K562 (cell line): Measurements from ENCODE around the gene SPTLC2. TPM values are rescaled to one million over a fixed set of nuclear protein-coding genes. Genes with fewer than 3 reads are reported as not detected.
A peak's percentile ranks its signal among the peaks of the same experiment; 100 is the strongest.

Experiments used
- ATAC-seq: fragments of 200-7000 bp; cut with Tn5 transposase; 3 replicates; pipeline ENCODE4 v1.9.1; 2020; ENCODE audit warnings: moderate library complexity
- BruUV-seq: library from RNA; stranded (reverse); fragments of 400-500 nt; replicated peaks from 2 replicates; lab custom pipeline; 2021; lab: Mats Ljungman, UMichigan
- CTCF ChIA-PET: fragments of 300-600 bp; formaldehyde crosslinking; extraction: SDS; loops from one replicate; lab custom pipeline; 2021; ENCODE audit warnings: low intra/inter-chr PET ratio; lab: Yijun Ruan, JAX
- POLR2A ChIA-PET: fragments of 300-600, 350-650 bp; sonication (Branson Sonifier 250); formaldehyde crosslinking; extraction: SDS; loops from one replicate; lab custom pipeline; 2021; ENCODE audit warnings: antibody characterized with exemption, inconsistent platforms; lab: Yijun Ruan, JAX
- DNase-seq, 4 experiments: peaks; one replicate each; pipeline versions ENCODE4 v3.0.0 to v3.0.0-alpha.2; 2011 to 2018; ENCODE audit warnings: low spot score in 3 of 4, mixed read lengths in 3 of 4; ENCODE audit errors: extremely low read depth in 1 of 4
- FAIRE-seq: peaks from 2 replicates; lab custom pipeline; 2011; peaks lifted over from hg19 to GRCh38; lab: Jason Lieb, UNC
- H2AFZ ChIP-seq: 2 replicates; pipeline ENCODE4 v1.6.0; 2011; ENCODE audit warnings: low read depth, low read length, control low read depth, inconsistent platforms
- H3K27ac ChIP-seq: fragments of 200-600 bp; 3 replicates; pipeline ENCODE4 v1.8.0; 2011; ENCODE audit warnings: low read depth, mild to moderate bottlenecking, control low read depth, inconsistent platforms, low read length, moderate library complexity, mixed read lengths; ENCODE audit errors: extremely low read depth
- H3K27me3 ChIP-seq, 2 experiments: fragments of 300-600 bp in 1 of 2; 2 replicates in 1 of 2; 3 replicates in 1 of 2; pipeline versions ENCODE4 v1.6.0 to v1.8.0; 2011; ENCODE audit warnings: inconsistent platforms in 2 of 2, low read length in 2 of 2, mild to moderate bottlenecking in 1 of 2, mixed read lengths in 1 of 2, moderate library complexity in 1 of 2; ENCODE audit not compliant: control insufficient read depth in 2 of 2, insufficient read depth in 2 of 2
- H3K36me3 ChIP-seq: fragments of 300-600 bp; 3 replicates; pipeline ENCODE4 v1.8.0; 2011; ENCODE audit warnings: mild to moderate bottlenecking, low read length, inconsistent platforms; ENCODE audit not compliant: control insufficient read depth, insufficient read depth
- H3K4me1 ChIP-seq, 2 experiments: fragments of 200-600 bp in 1 of 2; replicated peaks in 1 of 2; 2 replicates in 1 of 2; 3 replicates in 1 of 2; pipeline versions ENCODE4 v1.5.1 to v1.8.0; 2011; ENCODE audit warnings: inconsistent platforms in 2 of 2, low read length in 2 of 2, mild to moderate bottlenecking in 1 of 2, mixed read lengths in 1 of 2, moderate library complexity in 1 of 2; ENCODE audit not compliant: control insufficient read depth in 2 of 2, insufficient read depth in 2 of 2
- H3K4me2 ChIP-seq: 2 replicates; pipeline ENCODE4 v1.6.1; 2011; ENCODE audit warnings: low read length, control low read depth, inconsistent platforms, mixed read lengths; ENCODE audit not compliant: insufficient read depth
- H3K4me3 ChIP-seq: fragments of 200-600 bp; sonication (generic), shearing (Covaris generic); 2 replicates; pipeline ENCODE4 v1.5.1; 2016; ENCODE audit warnings: control low read depth, inconsistent platforms
- H3K79me2 ChIP-seq: fragments of 200-600 bp; 3 replicates; pipeline ENCODE4 v1.8.0; 2011; ENCODE audit warnings: low read length, inconsistent platforms; ENCODE audit not compliant: control insufficient read depth, insufficient read depth
- H3K9ac ChIP-seq, 2 experiments: 2 replicates each; pipeline versions ENCODE4 v1.6.0 to v1.6.1; 2011; ENCODE audit warnings: low read depth in 2 of 2, low read length in 2 of 2, control low read depth in 1 of 2, inconsistent platforms in 1 of 2, mild to moderate bottlenecking in 1 of 2, mixed read lengths in 1 of 2; ENCODE audit not compliant: insufficient read depth in 1 of 2
- H3K9me1 ChIP-seq: one replicate; pipeline ENCODE4 v1.6.0; 2011; ENCODE audit warnings: inconsistent platforms, mild to moderate bottlenecking, low read length, moderate library complexity; ENCODE audit not compliant: control insufficient read depth, insufficient read depth
- H3K9me3 ChIP-seq: replicated peaks from 2 replicates; pipeline ENCODE4 v1.5.1; 2011; ENCODE audit warnings: low read depth, low read length, inconsistent platforms; ENCODE audit not compliant: control insufficient read depth, insufficient read depth
- H4K20me1 ChIP-seq: replicated peaks from 2 replicates; pipeline ENCODE4 v1.6.1; 2011; ENCODE audit warnings: low read length, inconsistent platforms, mixed read lengths; ENCODE audit not compliant: control insufficient read depth, insufficient read depth
- GABPB1 ChIP-seq: sonication (generic); formaldehyde crosslinking; IDR thresholded peaks from 2 replicates; pipeline ENCODE4 v1.8.0; 2022; ENCODE audit warnings: mild to moderate bottlenecking, missing genetic modification reagents
- GATAD2A ChIP-seq: fragments of 450-650 bp; IDR thresholded peaks from 2 replicates; pipeline ENCODE4 v1.6.1; 2017
- HNRNPK ChIP-seq: fragments of 200-400 bp; formaldehyde crosslinking; IDR thresholded peaks from one replicate; pipeline ENCODE4 v1.6.1; 2018; ENCODE audit warnings: mild to moderate bottlenecking, low read depth, low read length; ENCODE audit not compliant: poor library complexity, severe bottlenecking
- MITF ChIP-seq: IDR thresholded peaks from 2 replicates; pipeline ENCODE4 v1.6.1; 2014; ENCODE audit warnings: antibody characterized with exemption
- PCBP1 ChIP-seq: fragments of 200-400 bp; formaldehyde crosslinking; IDR thresholded peaks from 2 replicates; pipeline ENCODE4 v1.6.1; 2018; ENCODE audit warnings: mild to moderate bottlenecking, low read depth, low read length; ENCODE audit not compliant: poor library complexity, severe bottlenecking
- SOX6 ChIP-seq: fragments of 450-650 bp; IDR thresholded peaks from 2 replicates; pipeline ENCODE4 v1.6.1; 2014; ENCODE audit warnings: mild to moderate bottlenecking
- ZC3H11A ChIP-seq: IDR thresholded peaks from 2 replicates; pipeline ENCODE4 v1.6.1; 2012; ENCODE audit warnings: low read depth, low read length, improper control_type of control experiment
- ZNF253 ChIP-seq: fragments of 250-450 bp; sonication (Bioruptor Pico); conservative IDR thresholded peaks from 2 replicates; pipeline ENCODE4 v1.6.1; 2021; ENCODE audit warnings: mild to moderate bottlenecking
- ZNF274 ChIP-seq: IDR thresholded peaks from 2 replicates; pipeline ENCODE4 v1.6.1; 2011; ENCODE audit warnings: low read depth, mild to moderate bottlenecking, low read length, moderate library complexity, borderline replicate concordance
- WGBS: fragments of 100-300 bp; shearing (Covaris generic); methylation state at CpG from one replicate; pipeline ENCODE4 v1.1.6; 2016; ENCODE audit warnings: low coverage, mixed read lengths; ENCODE audit not compliant: insufficient coverage; ENCODE audit errors: missing lambda C conversion rate; 5-methylcytosine and 5-hydroxymethylcytosine counted together
- in situ Hi-C: fragments of 300-500 bp; cut with MboI; formaldehyde crosslinking; loops from 4 replicates; pipeline ENCODE4 v1.15.0; 2018; ENCODE audit warnings: inconsistent platforms, mixed read lengths
- intact Hi-C: fragments of 100-400 bp; cut with micrococcal nuclease; formaldehyde crosslinking; loops from 2 replicates; pipeline ENCODE4 v1.14.2; 2022
- polyA plus RNA-seq, 8 experiments: library from polyadenylated mRNA; depleted of rRNA in 4 of 8; stranded (reverse) in 5 of 8; unstranded in 3 of 8; fragments of >200 nt; fragmentation: Nextera tagmentation in 2 of 8; fragmentation: Illumina TruSeq in 1 of 8; extraction: Ambion mirVana in 2 of 8; extraction: Trizol in 1 of 8; gene quantifications; 2 replicates each; pipeline versions ENCODE4 v1.2.1 to v1.2.3, GENCODE V29; 2011 to 2014; ENCODE audit warnings: inconsistent platforms in 1 of 8, missing spikeins in 1 of 8
- total RNA-seq, 7 experiments: library from RNA; depleted of rRNA in 6 of 7; stranded (reverse); fragments of >200 nt in 6 of 7; fragmentation: Illumina TruSeq in 2 of 7; extraction: Trizol in 2 of 7; gene quantifications; 2 replicates each; pipeline versions ENCODE4 v1.2.1 to v1.2.3, GENCODE V29; 2011 to 2021; ENCODE audit warnings: low replicate concordance in 1 of 7
- TF ChIP-seq, protein P1 (sequence below): fragments of 250-450 bp; sonication (Bioruptor Pico); IDR thresholded peaks from 2 replicates; pipeline ENCODE4 v1.8.0; 2022; ENCODE audit warnings: moderate library complexity, mild to moderate bottlenecking, inconsistent platforms

SPTLC2 gene
- total and polyA plus RNA-seq, 9 of the 15 experiments (the other 6 are each of a cell fraction or from before 2014, with no cell fraction given): 4.5 to 30.4 (median 14.0) TPM

DNA sequence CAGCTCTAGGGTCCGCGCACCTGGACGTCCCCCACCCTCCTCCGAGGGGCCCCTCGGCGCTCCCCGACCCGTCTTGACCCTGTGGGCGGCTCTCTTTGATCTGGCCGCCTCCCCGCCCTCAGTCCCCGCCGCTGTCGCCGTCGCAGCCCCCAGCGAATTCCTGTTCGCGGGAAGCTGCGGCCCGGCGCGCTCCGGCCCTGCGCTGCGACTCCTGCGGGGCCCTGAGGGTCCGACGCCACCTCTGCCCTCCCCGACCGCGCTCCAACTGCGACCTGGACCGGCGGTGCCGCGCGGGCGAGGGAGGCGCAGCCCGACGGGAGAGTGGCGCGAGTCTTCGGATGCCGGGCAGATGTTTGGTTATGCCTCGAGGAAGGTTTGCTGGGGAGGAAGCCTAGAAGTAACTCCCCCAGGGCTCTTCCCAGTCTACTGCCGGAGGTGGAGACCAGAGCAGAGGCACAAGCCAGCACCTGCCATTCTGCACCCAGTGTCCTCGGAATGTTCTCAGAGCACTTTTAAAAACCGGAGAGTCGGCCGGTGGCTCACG, 117.4 kb downstream of the SPTLC2 start:
- POLR2A ChIA-PET: no interaction called here
- no peak overlapping the region for H2AFZ ChIP-seq
- DNase-seq (no peak), FAIRE-seq (no peak), ATAC-seq (no peak; the same call in none of the 3 replicates)
- peaks cover 6 to 21% of the 10 kb centered on the region in 2 experiments; a peak in 3 of 5 replicates for H3K27me3 ChIP-seq
- H3K4me2 ChIP-seq: 0 out of 2 replicates have a peak overlapping the region, but pooled peaks have one; percentile 11
- CTCF ChIA-PET: no interaction called here
- H4K20me1 ChIP-seq: no peaks in the 10 kb centered on the region; the same call in 1 of the 2 replicates
- H3K4me1 ChIP-seq: peaks cover 0 to 19% of the 10 kb centered on the region in 2 experiments; a peak in 3 of 5 replicates
- H3K36me3 ChIP-seq: no peaks in the 10 kb centered on the region
- intact Hi-C loops (no loop called here), in situ Hi-C loops (no loop called here)
- peak overlapping the region; percentile 34 for H3K4me3 ChIP-seq
- 10% methylated on average over 20 of the region's 53 CpGs for WGBS
- H3K9me1 ChIP-seq: no peaks in the 10 kb centered on the region
- peak overlapping the region in 1 of 2 experiments; percentile 78; a peak in 2 of 4 replicates for H3K9ac ChIP-seq
- BruUV-seq: no TSS peak
- no peaks in the 10 kb centered on the region for H3K79me2 ChIP-seq
- H3K9me3 ChIP-seq: no peaks in the 10 kb centered on the region
- no peak overlapping the region for H3K27ac ChIP-seq
- TF ChIP-seq, protein P1, sequence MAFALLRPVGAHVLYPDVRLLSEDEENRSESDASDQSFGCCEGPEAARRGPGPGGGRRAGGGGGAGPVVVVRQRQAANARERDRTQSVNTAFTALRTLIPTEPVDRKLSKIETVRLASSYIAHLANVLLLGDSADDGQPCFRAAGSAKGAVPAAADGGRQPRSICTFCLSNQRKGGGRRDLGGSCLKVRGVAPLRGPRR (CRISPR knock-in tag): no peak
- no peak for TF ChIP-seq PCBP1
- TF ChIP-seq GATAD2A: no peak
- no peak for TF ChIP-seq ZNF253 (CRISPR knock-in tag)
- no peak for TF ChIP-seq HNRNPK
- no peak for TF ChIP-seq MITF
- no peak for TF ChIP-seq ZC3H11A
- TF ChIP-seq ZNF274: no peak
- TF ChIP-seq SOX6: no peak
- no peak for TF ChIP-seq GABPB1 (CRISPR knock-in tag)
